HG03432 (cell line): ENCODE data around the gene S1PR2.
"Not testable (repeated sequence)": the region's sequence is repeated elsewhere in the genome, so short reads cannot be mapped to it uniquely, and the experiment has no call there.

Experiments used
- ATAC-seq: cut with Tn5 transposase; IDR thresholded peaks from one replicate; pipeline ENCODE4 v1.9.1; 2021; ENCODE audit warnings: mild to moderate bottlenecking, moderate library complexity; ENCODE audit not compliant: unreplicated experiment

The S1PR2 gene

DNA sequence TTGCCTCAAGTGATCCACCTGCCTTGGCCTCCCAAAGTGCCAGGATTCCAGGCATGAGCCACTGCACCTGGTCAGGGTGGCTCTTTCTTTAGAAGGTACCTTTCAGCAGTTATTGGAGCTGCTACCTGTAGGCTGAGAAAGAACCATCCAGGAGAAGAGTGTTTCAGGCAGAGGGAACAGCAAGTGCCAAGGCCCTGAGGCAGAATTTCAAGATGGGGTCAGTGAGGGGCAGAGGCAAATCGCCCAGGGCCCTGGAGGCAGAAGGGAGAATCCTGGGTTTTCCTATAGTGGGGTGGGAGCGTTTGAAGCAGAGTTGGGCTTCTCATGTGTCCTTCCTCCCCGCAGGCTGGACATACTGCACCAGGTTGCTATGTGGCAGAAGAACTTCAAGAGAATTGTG lies 23.1 kb upstream of the S1PR2 start:
- no peak for ATAC-seq

DNA sequence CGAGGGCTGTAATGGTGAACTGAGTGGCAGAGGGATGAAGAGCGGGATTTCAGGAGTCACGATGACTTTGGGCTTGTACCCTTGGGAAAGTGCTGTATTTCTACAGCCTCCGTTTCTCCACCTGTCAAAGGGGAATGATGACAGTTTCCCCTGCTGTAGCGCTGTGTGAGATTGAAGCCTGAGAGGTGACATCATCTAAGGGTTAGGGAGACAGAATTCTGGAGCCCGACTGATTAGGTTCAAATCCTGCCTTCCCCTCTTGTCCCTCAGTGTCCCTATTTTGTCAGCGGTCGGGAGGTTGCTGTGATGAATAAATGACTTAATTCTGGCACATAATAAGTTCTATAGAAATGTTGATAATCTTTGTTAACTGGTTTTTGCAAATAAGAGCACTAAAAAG lies 21.6 kb upstream of the S1PR2 start:
- no peak for ATAC-seq

DNA sequence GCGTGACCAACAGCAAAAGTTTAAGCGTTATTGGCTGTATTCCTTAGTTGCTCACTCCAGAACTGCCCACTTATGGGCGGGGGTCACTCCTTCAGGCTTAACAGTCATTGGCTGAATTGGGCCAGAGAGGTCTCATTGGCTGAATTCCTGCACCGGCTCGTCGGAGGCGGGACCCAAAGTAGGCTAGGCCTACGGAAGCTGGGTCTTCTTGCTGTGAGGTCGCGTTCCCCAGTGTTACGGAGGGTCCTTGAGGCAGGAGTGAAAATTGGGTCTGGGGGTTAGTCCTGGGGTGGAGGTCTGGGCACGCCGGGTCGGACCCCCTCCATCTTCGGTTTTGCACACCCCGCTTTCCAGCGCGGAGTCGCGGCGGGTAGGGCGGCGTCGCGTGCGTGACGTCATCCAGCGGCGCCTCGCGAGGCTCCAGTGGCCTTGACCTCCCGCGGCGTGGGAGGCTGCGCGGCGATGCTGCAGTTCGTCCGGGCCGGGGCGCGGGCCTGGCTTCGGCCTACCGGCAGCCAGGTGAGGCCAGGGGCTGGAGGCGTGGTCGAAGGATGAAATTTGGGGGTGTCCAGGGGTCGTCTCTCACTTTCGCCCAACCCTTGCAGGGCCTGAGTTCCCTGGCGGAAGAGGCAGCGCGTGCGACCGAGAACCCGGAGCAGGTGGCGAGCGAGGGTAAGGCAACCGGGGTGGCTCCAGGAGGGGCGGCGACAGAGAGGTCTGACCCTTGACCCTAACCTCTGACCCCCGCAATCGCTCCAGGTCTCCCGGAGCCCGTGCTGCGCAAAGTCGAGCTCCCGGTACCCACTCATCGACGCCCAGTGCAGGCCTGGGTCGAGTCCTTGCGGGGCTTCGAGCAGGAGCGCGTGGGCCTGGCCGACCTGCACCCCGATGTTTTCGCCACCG lies 20.9 kb upstream of the S1PR2 start, which contains the start of gene MRPL4:
Gene MRPL4, plus strand, starts transcription at position 423 of the 903 bp plus-strand sequence. Its CDS starts 40 bp downstream, at position 463.
- ATAC-seq = peak; percentile 79

DNA sequence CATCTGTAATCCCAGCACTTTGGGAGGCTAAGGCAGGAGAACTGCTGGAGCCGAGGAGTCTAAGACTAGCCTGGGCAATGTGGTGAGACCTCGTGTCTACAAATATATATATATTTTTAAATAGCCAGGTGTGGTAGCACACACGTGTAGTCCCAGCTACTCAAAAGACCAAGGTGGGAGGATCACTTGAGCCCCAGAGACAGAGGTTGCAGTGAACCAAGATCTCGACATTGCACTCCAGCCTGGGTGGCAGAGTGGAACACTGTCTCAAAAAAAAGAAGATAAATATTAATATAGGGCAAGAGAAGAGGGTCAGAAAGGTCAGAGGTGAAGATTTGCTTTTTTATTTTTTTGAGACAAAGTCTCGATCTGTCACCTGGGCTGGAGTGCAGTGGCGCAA lies 15.4 kb upstream of the S1PR2 start:
- no peak for ATAC-seq

DNA sequence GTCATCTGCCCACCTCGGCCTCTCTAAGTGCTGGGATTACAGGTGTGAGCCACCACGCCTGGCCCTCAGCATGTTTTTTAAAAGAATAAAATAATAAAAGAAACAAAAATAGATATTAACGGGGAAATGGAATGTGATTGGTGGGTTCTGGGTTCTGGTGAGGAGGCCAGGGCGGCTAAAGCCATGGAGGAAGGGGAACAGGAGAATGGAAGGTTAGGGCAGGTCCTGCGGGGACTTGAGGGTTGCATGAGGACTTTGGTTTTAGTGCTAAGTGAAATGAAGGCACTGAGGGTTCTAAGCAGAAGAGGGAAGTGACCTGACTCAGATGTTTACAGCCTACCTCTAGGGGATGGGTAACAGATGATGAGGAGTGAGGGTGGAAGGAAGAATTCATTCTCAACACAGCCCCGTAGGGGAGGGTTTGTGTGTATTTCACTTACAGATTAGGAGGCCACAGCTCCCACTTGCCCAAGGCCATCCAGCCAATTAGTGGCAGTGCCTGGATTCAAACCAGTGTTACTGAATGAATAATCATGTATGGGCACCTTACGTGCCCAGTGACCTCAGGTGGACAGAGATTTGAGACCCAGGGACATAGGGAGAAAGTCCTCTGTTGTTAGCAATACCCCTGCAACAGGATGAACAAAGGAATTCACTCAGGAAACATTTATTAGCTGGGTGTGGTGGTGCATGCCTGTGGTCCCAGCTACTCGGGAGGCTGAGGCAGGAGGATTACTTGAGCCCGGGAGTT lies 14.2 kb upstream of the S1PR2 start:
- ATAC-seq = no peak

DNA sequence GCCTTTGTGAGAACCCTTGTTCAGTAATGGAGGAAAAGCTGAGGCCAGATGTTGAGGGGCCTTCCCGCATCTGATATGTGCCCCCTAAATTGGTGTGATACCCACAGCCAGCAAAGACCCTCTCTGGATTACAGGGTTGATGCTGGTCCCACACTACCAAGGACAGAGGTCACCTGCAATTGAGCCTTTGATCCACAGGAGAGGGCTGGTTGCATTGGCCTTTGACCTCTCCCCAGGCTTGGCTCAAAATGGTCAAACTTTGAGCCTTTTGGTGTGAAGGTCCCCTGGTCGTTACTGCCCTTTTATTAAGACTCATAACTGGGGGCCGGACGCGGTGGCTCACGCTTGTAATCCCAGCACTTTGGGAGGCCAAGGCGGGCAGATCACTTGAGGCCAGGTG lies 12.5 kb upstream of the S1PR2 start:
- ATAC-seq = no peak

DNA sequence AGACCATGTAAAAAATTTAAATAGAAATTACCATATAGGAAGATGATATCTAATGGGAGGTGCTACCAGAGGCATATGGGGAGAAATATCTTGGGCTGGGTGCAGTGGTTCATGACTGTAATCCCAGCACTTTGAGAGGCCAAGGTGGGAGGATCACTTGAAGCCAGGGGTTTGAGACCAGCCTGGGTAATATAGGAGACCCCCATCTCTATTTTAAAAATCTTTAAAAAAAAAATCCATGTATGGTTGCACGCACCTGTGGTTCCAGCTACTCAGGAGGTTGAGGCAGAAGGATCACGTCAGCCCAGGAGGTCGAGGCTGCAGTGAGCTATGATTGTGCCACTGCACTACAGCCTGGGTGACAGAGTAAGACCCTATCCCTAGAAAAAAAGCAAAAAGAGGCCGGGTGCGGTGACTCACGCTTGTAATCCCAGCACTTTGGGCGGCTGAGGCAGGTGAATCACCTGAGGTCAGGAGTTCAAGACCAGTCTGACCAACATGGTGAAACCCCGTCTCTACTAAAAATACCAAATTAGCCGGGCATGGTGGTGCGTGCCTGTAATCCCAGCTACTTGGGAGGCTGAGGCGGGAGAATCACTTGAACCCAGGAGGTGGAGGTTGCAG lies 10.8 kb upstream of the S1PR2 start:
- ATAC-seq = not testable (repeated sequence)

DNA sequence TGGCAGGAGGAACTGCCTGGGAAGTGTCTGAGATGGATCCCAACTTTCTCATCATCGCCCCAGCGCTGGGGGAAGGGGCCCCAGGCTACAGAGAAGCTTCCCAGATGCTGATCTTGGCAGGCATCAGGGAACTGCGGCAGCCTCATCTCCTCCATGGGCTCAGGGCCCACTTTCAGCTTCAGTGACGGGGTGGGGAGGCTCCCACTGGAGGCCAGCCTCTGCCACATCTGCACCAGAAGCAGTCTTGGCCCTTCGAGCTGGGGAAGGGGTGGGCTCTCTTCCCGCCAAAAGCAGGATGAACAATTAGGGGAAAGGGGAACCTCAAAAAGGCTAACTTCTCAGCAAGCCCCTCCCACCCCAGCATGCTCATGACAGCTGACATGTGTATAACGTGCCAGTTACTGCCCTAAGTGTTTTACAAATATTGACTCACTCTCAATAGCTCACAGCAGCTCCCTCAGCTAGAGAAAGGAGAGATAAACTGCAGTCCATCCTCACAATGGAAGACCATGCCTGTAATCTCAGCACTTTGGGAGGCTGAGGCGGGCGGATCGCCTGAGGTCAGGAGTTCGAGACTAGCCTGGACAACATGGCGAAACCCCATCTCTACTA lies 7.1 kb upstream of the S1PR2 start:
- no peak for ATAC-seq

DNA sequence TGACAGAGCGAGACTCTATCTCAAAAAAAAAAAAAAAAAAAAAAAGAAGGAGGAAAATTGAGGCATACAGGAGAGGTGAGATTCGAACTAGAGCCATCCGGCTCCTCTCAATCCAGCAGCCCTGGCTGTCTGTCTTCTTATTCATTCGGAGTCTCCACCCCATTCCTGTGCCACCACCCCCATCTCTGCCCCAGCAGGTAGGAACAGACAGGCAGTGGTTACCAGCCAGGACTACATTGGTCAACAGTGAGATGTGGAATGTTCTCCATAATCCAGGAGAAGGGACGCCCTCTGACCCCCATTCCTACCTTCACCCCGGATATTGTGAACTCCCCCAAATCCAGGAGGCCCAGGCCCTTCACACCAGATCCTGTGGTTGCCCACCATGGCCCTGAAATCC lies 6.6 kb upstream of the S1PR2 start:
- no peak for ATAC-seq

DNA sequence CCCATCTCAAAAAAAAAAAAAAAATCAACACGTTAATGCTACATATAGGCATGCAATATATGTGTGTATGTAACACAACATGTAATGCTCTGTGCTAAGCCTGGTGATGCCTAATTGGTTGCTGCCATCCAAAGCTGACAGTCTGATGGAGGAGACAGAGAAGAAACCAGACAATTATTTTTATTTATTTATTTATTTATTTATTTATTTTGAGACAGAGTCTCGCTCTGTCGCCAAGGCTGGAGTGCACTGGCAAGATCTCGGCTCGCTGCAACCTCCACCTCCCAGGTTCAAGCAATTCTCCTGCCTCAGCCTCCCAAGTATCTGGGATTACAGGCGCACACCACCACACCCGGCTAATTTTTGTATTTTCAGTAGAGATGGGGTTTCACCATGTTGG lies 4.3 kb upstream of the S1PR2 start:
- ATAC-seq = not testable (repeated sequence)

DNA sequence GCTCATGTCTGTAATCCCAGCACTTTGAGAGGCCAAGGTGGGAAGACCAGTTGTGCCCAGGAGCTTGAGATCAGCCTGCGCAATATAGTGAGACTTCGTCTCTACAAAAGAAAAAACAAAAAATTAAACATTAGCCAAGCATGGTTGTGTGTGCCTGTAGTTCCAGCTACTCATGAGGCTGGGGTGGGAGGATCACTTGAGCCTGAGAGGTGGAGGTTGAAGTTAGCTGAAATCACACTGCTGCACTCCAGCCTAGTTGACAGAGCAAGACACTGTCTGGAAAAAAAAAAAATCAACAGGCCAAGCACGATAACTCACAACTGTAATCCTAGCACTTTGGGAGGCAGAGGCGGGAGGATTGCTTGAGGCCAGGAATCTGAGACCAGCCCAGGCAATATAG lies 3.9 kb upstream of the S1PR2 start:
- ATAC-seq = no peak

DNA sequence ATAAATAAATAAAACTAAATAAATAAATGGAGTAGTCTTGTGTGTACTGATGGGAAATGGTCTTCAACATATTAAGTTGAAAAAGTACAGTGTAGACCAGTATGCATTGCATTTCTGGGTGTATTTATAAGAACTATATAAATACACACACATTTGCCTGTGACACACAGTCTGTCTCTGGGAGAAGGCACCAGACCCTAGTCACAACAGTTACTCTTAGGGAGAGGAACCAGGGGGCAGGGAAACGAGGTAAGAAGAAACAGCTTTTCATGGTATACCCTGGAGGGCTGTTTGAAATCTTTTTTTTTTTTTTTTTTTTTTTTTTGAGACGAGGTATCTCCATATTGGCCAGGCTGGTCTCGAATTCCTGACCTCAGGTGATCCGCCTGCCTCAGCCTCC lies 2.8 kb upstream of the S1PR2 start:
- no peak for ATAC-seq

DNA sequence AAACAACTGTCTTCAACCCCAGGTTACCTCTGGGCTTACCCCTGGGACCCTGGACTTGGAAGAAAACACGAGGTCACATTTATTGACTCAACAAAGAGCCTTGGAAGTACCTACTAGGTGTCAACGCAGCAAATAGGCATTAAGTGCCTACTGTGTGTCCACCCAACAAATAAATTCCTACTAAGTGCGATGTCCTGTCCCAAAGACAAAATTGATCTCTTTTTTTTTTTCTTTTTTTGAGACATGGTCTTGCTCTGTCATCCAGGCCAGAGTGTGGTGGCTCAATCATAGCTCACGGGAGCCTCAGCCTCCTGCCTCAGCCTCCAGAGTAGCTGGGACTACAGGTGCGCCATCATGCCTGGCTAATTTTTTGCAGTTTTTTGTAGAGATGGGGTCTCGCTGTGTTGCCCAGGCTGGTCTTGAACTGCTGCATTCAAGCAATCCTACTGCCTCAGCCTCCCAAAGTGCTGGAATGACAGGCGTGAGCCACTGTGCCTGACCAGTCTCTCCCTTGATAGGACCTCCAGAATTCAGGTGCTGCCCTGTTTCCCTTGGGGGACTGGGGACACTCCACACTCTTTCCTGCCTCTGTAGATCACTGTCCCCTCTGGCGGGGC lies 589 bp upstream of the S1PR2 start:
- ATAC-seq = no peak

DNA sequence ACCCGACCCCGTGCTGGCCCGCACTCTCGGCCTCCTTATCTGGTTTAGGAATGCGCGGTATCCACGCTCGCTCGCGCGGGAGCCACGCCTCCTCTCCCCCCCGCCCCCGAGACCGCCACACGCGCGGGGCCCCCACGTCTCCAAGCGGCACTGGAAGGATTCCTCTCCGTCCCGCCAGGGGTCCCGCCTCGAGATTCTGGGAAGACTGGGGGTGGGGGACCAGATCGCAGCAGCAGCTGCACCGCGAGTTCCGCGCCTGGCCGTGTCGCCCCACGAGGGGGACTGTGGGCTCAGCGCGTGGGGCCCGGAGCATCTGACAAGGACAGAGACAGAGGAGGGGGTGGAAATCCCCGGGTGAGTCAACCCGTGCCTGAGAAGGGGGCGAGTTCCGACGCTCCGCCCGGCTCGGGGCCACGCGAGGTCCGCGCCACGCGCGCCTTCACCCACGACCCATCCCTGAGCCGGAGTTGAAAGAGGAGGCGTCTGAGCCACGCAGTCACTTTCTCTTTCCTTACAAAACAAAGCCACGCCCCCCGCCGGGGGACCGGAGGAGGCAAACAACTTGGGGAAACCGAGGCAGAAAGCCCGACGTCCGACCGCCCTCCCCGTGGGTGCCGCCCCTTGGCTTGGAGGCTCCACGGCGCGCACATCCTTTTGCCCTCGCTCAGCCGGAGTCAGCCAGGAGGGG lies 814 bp downstream of the S1PR2 start:
- peak; percentile 9 for ATAC-seq

DNA sequence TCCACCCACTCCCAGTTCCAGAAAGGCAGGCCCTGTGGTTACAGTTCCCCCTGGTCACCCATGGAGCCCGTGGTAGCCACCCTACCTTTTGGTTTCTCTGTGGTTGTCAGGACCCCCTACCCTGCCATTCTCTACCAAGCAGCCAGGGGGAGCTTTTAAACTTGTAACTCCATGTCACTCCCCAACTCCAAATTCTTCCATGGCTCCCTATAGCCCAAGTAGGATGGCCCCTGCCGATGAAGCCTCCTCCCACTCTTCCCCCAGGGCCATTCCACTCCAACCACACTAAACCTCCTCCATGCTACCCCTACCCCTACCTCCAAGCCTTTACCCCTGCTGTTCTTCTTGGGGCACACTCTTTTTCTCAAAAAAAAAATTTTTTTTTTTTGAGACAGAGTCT lies 2.2 kb downstream of the S1PR2 start:
- no peak for ATAC-seq

DNA sequence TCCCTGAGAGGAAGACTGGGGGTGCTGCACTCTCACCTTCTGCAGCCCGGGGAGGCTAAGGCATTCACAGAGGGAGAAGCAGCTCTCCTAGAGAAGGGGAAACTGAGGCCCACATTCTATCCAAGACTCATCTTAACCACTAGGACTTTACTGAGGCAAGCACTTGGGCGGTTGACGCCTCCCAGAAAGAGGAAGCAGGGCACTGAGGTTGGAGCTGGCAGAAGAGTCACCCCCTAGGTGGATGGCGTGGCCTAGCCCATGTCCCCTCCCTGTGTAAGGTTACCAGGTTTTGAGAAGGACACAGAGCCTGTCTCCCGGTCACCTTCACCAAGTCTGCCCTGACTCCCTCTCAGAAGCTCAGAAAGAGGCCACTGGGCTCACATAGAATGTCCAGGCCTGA lies 2.7 kb downstream of the S1PR2 start:
- ATAC-seq = no peak

DNA sequence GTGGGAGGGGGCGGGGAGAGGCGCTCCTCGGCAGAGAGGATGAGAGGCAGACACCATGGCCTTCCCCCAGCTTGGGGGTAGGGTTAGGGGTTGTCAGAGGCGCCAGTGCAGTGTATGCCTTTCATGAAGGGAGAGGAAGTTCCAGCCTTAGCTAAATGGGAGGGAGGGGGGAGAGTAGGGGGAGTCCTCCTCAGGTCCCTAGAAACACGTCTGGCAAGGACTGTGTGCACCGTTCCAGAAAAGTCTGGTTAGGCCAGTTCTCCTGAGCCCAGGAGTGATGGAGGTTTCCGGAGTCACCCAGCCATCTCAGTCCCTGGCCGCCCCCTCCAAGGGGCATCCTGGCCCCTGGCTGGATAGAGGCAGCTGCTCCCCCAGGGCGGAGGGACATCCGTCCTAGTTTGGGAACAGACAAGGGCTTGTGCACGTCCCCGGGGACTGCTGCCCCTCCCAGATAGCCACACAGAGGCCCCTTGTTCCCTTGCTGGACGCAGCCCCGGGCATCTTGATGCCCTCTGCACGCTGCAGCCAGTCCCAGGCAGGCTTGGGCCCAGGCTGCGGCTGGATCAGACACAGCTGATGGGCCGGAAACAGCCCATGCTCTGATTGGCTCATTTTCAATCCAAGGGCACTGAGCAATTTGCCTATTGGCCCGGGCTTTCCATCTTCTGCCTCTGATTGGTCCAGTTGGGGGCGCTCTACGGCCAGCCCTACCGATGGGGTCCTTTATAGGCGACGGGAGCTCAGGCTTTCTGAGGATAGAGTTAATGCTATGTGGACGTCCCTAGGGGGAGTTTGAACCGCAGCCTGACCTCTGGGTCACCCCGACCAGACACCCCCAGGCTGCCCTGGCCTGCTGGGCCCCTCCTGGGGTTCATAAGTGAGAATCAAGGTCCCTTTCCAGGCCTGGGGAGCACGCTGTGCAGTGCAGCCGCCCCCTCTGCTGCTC lies 3.8 kb downstream of the S1PR2 start:
- ATAC-seq = no peak

DNA sequence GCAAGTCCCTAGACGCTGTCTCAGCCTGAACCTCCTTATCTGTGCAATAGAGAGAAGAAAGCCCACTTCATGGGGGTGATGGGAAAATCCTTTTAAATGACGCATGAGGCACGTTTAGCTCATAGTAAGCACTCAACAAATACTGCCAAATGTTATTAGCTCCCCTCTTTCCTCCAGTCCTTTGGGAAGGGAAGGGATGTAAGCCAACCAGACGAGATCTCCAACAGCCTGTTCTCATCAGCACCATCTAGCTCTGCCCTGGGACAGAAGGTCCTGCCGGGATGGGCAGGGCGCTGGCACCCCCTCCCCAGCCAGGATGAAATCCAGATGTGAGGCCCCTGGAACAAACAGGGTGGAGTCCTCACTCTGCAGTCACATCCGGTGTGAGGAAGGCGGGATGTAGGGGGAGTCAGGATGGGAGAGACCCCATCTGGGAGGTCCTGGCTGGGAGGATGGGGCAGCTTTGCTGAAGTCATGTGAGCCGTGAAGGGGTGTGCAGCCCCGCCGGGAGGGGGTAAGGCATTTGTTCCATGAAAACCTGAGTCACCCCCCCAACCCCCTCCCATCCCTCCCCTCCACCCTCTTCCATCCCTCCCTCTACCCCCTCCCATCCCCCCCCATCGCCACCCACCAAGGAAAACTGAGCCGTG lies 4.6 kb downstream of the S1PR2 start:
- ATAC-seq = no peak

DNA sequence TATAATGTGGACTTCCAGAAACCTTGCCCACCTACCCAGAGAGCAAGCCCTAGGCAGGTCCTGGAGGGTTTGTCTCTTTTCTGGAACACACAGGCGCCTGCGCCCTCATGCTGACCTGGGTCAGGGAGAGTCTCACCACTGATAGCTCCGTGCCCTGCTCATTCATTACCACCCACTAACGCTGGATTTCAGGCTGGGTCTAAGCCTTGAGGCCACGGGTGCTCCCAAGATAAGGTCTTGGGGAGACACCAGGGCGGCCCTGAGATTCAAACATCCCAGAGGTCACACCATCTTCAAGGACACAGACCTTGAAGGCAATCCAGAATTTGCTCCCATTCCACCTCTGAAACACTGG lies 5.1 kb downstream of the S1PR2 start:
- ATAC-seq = no peak
